Panc1 (cell line): ENCODE data around the gene RDX. TPM values are rescaled to one million over a fixed set of nuclear protein-coding genes. Genes with fewer than 3 reads are reported as not detected.

Experiments used
- ATAC-seq: fragments of 200-7000 bp; cut with Tn5 transposase; 2 replicates; pipeline ENCODE4 v1.9.1; 2020; ENCODE audit warnings: mild to moderate bottlenecking, moderate library complexity
- BruUV-seq: library from RNA; stranded (reverse); fragments of 400-500 nt; replicated peaks from 2 replicates; lab custom pipeline; 2021; lab: Mats Ljungman, UMichigan
- CTCF ChIA-PET: fragments of 300-600 bp; sonication (Branson Sonifier 250); formaldehyde crosslinking; loops from one replicate; lab custom pipeline; 2022; ENCODE audit warnings: antibody characterized with exemption; lab: Charles Lee
- POLR2A ChIA-PET: fragments of 300-600 bp; sonication (Branson Sonifier 250); formaldehyde crosslinking; loops from one replicate; lab custom pipeline; 2022; ENCODE audit warnings: antibody characterized with exemption; lab: Charles Lee
- DNase-seq: peaks from one replicate; pipeline ENCODE4 v3.0.0-alpha.2; 2010; ENCODE audit warnings: low read depth, low spot score
- H3K27ac ChIP-seq: 2 replicates; pipeline ENCODE4 v1.5.1; 2011; ENCODE audit warnings: mild to moderate bottlenecking, low read length, inconsistent platforms
- H3K27me3 ChIP-seq: fragments of 200-500 bp; sonication (Bioruptor generic); 2 replicates; pipeline ENCODE4 v1.6.0; 2014; ENCODE audit warnings: low read length, inconsistent platforms; ENCODE audit not compliant: control insufficient read depth, insufficient read depth
- H3K36me3 ChIP-seq: fragments of 200-500 bp; sonication (Bioruptor generic); 2 replicates; pipeline ENCODE4 v1.5.1; 2014; ENCODE audit warnings: inconsistent platforms, mild to moderate bottlenecking, low read length, moderate library complexity; ENCODE audit not compliant: control insufficient read depth, insufficient read depth
- H3K4me1 ChIP-seq: 2 replicates; pipeline ENCODE4 v1.5.1; 2011; ENCODE audit warnings: inconsistent platforms, mild to moderate bottlenecking, low read length, moderate library complexity; ENCODE audit not compliant: control insufficient read depth, insufficient read depth
- H3K4me3 ChIP-seq, 2 experiments: 2 replicates each; pipeline ENCODE4 v1.5.1; 2011 to 2012; ENCODE audit warnings: low read depth in 2 of 2, low read length in 2 of 2, mild to moderate bottlenecking in 2 of 2, inconsistent platforms in 1 of 2, moderate library complexity in 1 of 2
- H3K9me3 ChIP-seq: fragments of 200-500 bp; sonication (Bioruptor generic); 2 replicates; pipeline ENCODE4 v1.5.1; 2014; ENCODE audit warnings: low read depth, mild to moderate bottlenecking, inconsistent platforms, low read length, moderate library complexity; ENCODE audit not compliant: control insufficient read depth, insufficient read depth
- POLR2AphosphoS5 ChIP-seq: IDR thresholded peaks from 2 replicates; pipeline ENCODE4 v1.6.1; 2012; ENCODE audit warnings: mild to moderate bottlenecking, low read depth, low read length, moderate library complexity
- REST ChIP-seq, 2 experiments: IDR thresholded peaks; 2 replicates each; pipeline ENCODE4 v1.6.1; 2011 to 2012; ENCODE audit warnings: low read depth in 2 of 2, control low read depth in 1 of 2, low read length in 1 of 2, mild to moderate bottlenecking in 1 of 2, moderate library complexity in 1 of 2; ENCODE audit not compliant: insufficient read depth in 1 of 2
- SIN3A ChIP-seq: IDR thresholded peaks from 2 replicates; pipeline ENCODE4 v1.6.1; 2012; ENCODE audit warnings: low read depth, mild to moderate bottlenecking, low read length, moderate library complexity, borderline replicate concordance; ENCODE audit not compliant: insufficient read depth
- TCF7L2 ChIP-seq: IDR thresholded peaks from 2 replicates; pipeline ENCODE4 v1.6.1; 2011; ENCODE audit warnings: mild to moderate bottlenecking, low read depth, low read length, inconsistent platforms
- in situ Hi-C: cut with HindIII; loops from 2 replicates; pipeline ENCODE4 v1.10.0; 2016; ENCODE audit warnings: low sequenced_read_pairs, low pct_unique_long_range_greater_than_20kb
- intact Hi-C: fragments of 100-400 bp; cut with micrococcal nuclease; formaldehyde crosslinking; loops from one replicate; pipeline ENCODE4 v1.10.0; 2022; ENCODE audit not compliant: unreplicated experiment
- total RNA-seq: library from RNA; stranded (reverse); gene quantifications from one replicate; pipeline ENCODE4 v1.2.1, GENCODE V29; 2021; ENCODE audit not compliant: unreplicated experiment
- TF ChIP-seq, protein P1 (sequence below): fragments of 450-650 bp; IDR thresholded peaks from 2 replicates; pipeline ENCODE4 v1.5.1; 2017; ENCODE audit warnings: mild to moderate bottlenecking

Gene RDX
- total RNA-seq, 1 experiment from 2014 or later: 200 TPM

GRCh38 chr11:110190885-110191284 is 105.5 kb downstream of the RDX start:
- DNase-seq: no peak
- no peaks in the 10 kb centered on the region for H3K27me3 ChIP-seq
- H3K4me3 ChIP-seq: no peak overlapping the region
- POLR2A ChIA-PET: no interaction called here
- H3K27ac ChIP-seq: no peak overlapping the region
- BruUV-seq: no TSS peak
- H3K9me3 ChIP-seq: no peaks in the 10 kb centered on the region
- ATAC-seq: no peak
- CTCF ChIA-PET: interaction anchor here (0.7 kb wide), 1 partner anchor 251 kb away, joined by 3 read pairs; no protein-coding TSS in a partner anchor
- peaks cover 3% of the 10 kb centered on the region; the same call in 1 of the 2 replicates for H3K4me1 ChIP-seq
- intact Hi-C loops: no loop called here
- in situ Hi-C loops: no loop called here
- TF ChIP-seq SIN3A: no peak
- no peak for TF ChIP-seq REST (IDR thresholded peaks at IDR 0.05; ENCODE audit: insufficient read depth in 1 of 2, low read depth in 2 of 2, low read length in 1 of 2)
- TF ChIP-seq, protein P1, sequence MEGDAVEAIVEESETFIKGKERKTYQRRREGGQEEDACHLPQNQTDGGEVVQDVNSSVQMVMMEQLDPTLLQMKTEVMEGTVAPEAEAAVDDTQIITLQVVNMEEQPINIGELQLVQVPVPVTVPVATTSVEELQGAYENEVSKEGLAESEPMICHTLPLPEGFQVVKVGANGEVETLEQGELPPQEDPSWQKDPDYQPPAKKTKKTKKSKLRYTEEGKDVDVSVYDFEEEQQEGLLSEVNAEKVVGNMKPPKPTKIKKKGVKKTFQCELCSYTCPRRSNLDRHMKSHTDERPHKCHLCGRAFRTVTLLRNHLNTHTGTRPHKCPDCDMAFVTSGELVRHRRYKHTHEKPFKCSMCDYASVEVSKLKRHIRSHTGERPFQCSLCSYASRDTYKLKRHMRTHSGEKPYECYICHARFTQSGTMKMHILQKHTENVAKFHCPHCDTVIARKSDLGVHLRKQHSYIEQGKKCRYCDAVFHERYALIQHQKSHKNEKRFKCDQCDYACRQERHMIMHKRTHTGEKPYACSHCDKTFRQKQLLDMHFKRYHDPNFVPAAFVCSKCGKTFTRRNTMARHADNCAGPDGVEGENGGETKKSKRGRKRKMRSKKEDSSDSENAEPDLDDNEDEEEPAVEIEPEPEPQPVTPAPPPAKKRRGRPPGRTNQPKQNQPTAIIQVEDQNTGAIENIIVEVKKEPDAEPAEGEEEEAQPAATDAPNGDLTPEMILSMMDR: no peak
- TF ChIP-seq POLR2AphosphoS5: no peak
- no peak for TF ChIP-seq TCF7L2
- no peaks in the 10 kb centered on the region for H3K36me3 ChIP-seq

- ChIA-PET CTCF (no interaction called here), POLR2A (no interaction called here)
- intact Hi-C loops (no loop called here), in situ Hi-C loops (no loop called here)
- H3K9me3 ChIP-seq: no peaks in the 10 kb centered on the region
- ATAC-seq (no peak), DNase-seq (no peak)
- no peaks in the 10 kb centered on the region for H3K4me1 ChIP-seq
- H3K4me3 ChIP-seq: no peak overlapping the region
- no peak overlapping the region for H3K27ac ChIP-seq
- BruUV-seq: no TSS peak
- TF ChIP-seq POLR2AphosphoS5: no peak
- no peak for TF ChIP-seq REST (IDR thresholded peaks at IDR 0.05; ENCODE audit: insufficient read depth in 1 of 2, low read depth in 2 of 2, low read length in 1 of 2)
- no peak for TF ChIP-seq SIN3A
- no peak for TF ChIP-seq TCF7L2
- TF ChIP-seq, protein P1: no peak
- H3K36me3 ChIP-seq: no peaks in the 10 kb centered on the region
- H3K27me3 ChIP-seq: no peaks in the 10 kb centered on the region
Observed at GRCh38 chr11:110187731-110188130, 108.7 kb downstream of the RDX start.
